ENCODE results near the gene HCST.

DNA sequence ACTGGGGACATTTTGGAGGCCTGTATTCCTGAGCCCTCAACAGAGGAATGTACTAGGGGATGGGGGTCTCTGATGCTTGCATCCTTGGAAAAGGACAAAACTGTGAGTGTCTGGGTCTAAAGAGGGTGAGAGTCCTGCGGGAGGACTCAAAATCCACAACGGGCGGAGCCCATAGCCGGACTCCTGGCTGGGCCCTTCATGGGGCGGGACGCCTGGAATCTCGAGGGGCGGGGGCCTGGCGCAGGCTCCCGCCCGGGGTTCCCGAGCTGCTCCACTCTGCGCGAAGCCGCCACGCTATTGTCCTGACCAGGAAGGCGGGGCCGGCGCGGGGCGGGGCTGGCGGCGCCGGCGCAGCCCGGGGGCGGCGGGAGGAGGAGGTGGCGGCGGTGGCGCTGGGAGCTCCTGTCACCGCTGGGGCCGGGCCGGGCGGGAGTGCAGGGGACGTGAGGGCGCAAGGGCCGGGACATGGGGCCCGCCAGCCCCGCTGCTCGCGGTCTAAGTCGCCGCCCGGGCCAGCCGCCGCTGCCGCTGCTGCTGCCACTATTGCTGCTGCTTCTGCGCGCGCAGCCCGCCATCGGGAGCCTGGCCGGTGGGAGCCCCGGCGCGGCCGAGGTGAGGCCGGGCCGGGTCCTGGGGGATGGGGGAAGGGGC lies 34.0 kb upstream of the HCST start, which contains the start of gene APLP1:
- TF ChIP-seq, protein P1, sequence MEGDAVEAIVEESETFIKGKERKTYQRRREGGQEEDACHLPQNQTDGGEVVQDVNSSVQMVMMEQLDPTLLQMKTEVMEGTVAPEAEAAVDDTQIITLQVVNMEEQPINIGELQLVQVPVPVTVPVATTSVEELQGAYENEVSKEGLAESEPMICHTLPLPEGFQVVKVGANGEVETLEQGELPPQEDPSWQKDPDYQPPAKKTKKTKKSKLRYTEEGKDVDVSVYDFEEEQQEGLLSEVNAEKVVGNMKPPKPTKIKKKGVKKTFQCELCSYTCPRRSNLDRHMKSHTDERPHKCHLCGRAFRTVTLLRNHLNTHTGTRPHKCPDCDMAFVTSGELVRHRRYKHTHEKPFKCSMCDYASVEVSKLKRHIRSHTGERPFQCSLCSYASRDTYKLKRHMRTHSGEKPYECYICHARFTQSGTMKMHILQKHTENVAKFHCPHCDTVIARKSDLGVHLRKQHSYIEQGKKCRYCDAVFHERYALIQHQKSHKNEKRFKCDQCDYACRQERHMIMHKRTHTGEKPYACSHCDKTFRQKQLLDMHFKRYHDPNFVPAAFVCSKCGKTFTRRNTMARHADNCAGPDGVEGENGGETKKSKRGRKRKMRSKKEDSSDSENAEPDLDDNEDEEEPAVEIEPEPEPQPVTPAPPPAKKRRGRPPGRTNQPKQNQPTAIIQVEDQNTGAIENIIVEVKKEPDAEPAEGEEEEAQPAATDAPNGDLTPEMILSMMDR (IDR thresholded peaks at IDR 0.05), result no peak
- TF ChIP-seq POLR2A (IDR thresholded peaks at IDR 0.05), result no peak
